Dermis microvascular lymphatic vessel endothelial cell (primary cell): ENCODE measurements around the gene ECT2. TPM values are rescaled to one million over a fixed set of nuclear protein-coding genes. Genes with fewer than 3 reads are reported as not detected.
"Not testable (repeated sequence)": the region's sequence is repeated elsewhere in the genome, so short reads cannot be mapped to it uniquely, and the experiment has no call there.

Experiments used
- DNase-seq, 2 donors: peaks; one replicate each; pipeline versions ENCODE4 v3.0.0 to v3.0.0-alpha.2; 2010; ENCODE audit warnings: low read depth in 2 of 2
- total RNA-seq: library from RNA; depleted of rRNA; stranded (reverse); fragments of >200 nt; gene quantifications from 2 replicates; pipeline ENCODE4 v1.2.1, GENCODE V29; 2014

Gene ECT2
- total RNA-seq, 1 donor from 2014 or later: 28.1 TPM

DNA sequence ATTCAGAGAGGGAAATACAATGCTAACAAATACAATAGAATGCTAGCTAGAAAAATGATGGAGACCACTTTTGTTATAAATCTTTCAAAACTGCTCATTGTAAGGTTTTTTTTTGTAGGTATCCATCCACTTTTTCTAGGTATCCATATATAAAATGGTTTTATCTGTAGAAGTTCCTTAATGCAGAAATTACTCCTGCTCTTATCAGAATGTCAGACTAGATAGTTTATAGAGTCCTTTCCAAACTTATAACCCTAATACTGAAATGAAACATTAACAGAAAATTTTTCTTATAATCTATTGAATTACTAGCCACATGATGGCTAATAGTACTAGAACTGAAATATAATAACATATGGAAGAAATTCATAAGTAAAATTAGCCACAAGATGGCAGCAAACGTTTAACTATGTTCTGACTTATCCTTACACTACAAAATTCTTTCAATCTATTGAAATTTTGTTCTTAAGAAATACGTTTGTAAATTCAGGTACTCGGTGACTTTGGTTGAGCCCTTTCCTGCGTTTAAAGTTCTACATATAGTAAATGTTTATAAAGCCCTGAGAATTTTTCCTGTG, 58.5 kb downstream of the ECT2 start:
- peak; percentile 56 to 66 for DNase-seq

DNA sequence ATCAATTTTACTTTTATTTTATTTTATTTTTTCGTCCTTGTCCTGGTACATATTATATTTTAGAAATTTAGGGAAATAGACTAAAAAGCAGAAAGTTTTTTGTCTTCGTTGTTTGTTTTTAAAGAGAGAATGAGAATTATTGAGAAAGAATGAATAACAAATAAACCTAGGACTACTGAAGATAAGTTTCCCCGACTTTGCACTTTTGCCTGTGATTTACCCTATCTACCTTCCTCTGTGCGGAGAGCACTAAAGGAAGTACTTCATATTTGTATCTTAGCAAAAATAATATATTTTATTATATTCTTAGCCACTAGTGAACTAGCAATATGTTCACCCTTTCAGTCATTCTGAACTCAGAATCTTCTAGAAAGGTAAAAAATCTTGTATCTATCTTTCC, 60.6 kb downstream of the ECT2 start:
- DNase-seq: no peak

DNA sequence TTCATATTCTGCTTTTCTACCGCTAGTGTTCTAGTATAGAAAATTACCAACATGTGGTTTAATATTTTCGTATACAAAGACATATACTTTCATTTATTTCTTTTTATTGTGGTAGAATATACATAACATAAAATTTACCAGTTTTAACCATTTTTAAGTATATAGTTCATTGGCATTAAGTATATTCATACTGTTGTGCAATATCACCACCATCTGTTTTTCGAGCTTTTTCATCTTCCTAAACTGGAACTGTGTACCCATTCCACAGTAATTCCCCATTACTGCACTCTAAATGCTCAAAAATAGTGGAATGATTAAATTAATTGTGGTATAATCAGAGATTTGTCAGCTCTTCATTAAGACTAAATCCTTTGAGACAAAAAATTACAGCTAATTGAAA, 62.9 kb downstream of the ECT2 start:
- DNase-seq: no peak

DNA sequence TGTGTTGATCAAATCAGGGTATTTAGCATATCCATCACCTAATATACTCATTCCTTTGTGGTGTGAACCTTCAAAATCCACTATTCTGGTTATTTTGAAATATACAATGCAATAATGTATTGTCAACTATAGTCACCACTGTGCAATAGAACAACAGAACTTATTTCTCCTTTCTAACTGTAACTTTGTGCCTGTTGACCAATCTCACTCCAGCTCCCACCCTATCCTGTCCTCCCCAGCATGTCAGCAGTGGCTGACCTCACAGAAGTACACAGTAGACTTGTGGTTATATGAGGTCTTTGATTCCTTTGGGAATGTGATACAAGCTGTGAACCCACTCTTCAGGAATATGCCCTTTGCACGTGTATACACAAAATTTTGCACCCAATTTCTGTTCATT, 64.2 kb downstream of the ECT2 start:
- DNase-seq: no peak

- DNase-seq: no peak
Observed at GRCh38 chr3:172815857-172816256, 65.3 kb downstream of the ECT2 start.

- no peak for DNase-seq
Observed at GRCh38 chr3:172816281-172816680, 65.8 kb downstream of the ECT2 start.

DNA sequence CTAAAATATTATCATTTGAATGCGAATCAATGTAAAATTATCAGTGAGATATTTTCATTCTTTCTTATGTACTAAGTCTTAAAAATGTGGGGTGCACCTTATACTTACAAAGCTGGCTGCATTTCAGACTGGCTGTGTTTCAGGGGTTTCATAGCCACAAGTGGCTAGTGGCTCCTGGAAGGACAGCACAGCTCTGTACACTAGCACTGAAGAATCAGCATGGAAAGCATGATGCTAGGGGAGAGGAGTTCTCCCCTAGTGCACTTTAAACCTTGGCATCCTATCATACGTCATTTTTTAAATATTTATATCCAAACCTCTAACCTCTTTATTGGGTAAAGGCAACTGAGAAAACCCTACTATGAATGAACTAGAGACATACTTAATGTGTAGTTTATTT, 66.4 kb downstream of the ECT2 start:
- DNase-seq: no peak

DNA sequence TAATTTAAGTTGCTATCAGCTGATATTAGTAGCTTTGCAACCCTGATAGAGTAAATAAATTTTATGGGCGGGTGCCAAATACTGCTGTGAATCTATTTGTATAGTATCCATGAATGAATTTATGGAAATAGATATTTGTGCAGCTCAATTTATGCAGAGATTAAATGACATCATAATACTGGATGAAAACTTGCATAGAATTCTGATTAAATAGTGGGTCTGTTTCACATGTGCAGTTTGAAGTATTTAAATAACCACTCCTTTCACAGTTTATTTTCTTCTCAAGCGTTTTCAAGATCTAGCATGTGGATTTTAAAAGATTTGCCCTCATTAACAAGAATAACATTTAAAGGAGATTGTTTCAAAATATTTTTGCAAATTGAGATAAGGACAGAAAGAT, 70.0 kb downstream of the ECT2 start:
- no peak for DNase-seq

GRCh38 chr3:172824229-172824628, 73.7 kb downstream of the ECT2 start:
- no peak for DNase-seq

DNA sequence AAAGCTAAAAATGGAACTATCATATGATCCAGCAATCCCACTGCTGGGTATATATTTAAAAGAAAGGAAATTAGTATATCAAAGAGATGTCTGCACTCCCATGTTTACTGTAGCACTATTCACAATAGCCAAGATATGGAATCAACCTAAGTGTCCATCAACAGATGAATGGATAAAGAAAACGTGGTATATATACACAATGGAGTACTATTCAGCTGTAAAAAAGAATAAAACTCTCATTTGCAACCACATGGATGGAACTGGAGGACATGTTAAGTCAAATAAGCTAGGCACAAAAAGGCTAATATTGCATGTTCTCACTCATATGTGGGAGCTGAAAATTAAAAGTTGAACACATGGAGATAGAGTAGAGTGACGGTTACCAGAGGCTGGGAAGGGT, 76.7 kb downstream of the ECT2 start:
- not testable (repeated sequence) for DNase-seq

GRCh38 chr3:172832983-172833382, 82.5 kb downstream of the ECT2 start:
- no peak for DNase-seq

DNA sequence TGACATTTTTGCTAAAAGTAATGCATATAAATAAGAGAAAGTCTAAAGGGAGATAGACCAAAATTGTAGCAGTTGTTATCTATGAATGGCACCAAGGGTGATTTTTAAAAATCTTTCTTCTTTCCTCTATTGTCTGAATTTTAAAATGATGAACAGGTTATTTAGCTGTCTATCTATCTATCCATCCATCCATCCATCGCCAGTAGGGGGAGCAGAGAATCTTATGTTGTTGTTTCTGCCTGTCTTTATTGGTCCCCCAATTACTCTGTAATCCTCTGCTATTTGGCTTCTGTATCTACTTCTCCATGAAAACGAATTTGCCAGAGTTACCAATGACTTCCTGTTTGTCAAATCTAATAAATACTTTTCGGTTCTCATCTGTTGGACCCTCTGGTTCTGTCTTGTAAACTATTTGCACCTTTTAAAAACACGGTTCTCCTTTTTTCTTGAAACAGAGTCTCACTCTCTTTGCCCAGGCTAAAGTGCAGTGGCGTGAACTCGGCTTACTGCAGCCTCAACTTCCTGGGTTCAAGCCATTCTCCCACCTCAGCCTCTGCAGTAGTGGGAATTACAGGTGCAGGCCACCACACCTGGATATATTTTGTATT, 86.0 kb downstream of the ECT2 start:
- DNase-seq: peak; percentile 61 to 75

- DNase-seq: no peak
Observed at GRCh38 chr3:172839679-172840078, 89.2 kb downstream of the ECT2 start.

- no peak for DNase-seq
Observed at GRCh38 chr3:172840463-172840862, 89.9 kb downstream of the ECT2 start.

DNA sequence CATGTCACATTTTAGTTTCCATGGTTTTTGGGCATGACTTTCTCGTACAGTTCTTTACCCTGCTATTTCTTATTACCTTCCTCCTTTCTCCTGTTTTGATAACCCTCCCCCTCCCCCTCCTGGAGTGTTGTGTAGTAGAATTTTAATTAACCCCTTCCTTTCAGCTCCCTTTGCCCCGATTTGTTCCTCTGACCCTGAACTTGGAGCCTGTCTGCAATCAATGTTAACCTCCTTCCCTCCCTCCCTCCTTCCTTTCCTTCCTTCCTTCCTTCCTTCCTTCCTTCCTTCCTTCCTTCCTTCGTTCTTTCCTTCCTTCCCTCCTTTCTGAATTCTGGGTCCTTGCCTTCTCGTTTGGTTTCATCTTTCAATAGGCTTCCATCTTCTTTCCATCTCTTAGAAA, 90.4 kb downstream of the ECT2 start:
- DNase-seq: no peak

DNA sequence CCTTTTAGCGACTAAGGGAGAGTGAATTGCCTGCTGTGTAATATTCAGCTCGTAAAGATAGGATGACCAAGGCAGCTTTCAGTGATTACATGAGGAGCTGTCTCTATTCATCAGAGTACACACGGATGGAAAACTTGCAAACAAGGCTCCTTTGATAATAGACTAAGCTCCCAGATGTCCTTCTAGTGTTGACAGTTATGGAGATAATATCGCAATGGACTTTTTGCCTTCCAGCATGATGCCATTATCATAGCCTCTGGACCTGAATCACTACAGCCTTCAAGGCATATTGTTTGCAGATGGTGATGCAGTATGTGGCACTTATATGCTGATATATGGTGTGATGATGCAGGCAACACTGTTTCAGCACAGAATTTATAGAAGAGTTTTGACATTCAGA, 93.9 kb downstream of the ECT2 start:
- no peak for DNase-seq

DNA sequence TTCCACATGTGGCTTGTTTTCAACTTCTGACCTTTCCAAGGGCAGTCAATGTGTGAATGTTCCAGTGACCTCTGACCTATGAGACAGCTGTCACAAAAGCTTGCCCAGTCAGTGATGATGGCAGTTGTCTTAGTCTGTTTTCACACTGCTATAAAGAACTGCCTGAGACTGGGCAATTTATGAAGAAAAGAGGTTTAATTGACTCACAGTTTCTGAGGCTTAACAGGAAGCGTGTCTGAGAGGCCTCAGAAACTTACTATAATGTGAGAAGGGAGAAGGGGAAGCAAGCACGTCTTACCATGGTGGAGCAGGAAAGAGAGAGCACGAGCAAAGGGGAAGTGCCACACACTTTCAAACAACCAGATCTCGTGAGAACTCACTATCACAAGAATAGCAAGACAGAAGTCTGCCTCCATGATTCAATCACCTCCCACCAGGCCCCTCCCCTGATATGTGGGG, 95.6 kb downstream of the ECT2 start:
- no peak for DNase-seq

DNA sequence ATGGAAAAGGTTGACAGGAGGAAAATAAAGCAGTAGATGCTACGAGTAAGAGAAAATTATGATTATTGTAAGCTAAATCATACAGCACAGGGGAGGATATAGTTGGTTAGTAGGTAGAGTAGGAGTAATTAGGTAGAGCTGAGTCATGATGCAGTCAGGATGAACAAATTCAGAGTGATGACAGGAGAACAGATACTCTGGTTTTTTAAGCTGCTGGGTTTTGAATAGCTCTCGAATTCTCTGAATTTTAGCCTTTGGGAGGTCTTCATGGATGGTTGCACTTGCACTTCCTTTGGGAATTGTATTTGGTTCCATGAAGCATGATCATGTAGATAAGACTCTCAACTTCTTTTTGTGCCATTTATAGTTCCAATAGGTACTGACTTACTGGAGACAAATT, 96.2 kb downstream of the ECT2 start:
- DNase-seq: no peak

- DNase-seq: no peak
Observed at GRCh38 chr3:172847292-172847691, 96.8 kb downstream of the ECT2 start.

- DNase-seq: peak in 1 of 2 donors; percentile 21
Observed at GRCh38 chr3:172848910-172849309, 98.4 kb downstream of the ECT2 start.

DNA sequence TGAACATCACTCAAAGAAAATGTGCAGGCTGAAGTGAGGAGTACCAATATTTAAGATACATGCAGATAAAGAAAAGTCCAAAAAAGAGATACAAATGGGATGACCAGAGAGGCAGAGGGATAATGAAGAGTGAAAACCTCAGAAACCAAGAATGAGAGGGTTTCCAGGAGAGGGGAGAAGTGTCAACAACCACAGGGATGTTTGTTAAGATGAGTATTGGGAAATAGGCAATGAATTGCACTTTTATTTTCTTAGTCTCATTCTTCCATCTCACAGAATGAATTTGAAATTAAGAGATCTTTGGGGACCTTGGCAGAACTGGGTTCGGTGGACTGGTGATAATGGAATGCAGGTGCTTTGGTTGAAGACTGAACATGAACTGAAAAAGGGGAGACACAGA, 102.5 kb downstream of the ECT2 start:
- no peak for DNase-seq

DNA sequence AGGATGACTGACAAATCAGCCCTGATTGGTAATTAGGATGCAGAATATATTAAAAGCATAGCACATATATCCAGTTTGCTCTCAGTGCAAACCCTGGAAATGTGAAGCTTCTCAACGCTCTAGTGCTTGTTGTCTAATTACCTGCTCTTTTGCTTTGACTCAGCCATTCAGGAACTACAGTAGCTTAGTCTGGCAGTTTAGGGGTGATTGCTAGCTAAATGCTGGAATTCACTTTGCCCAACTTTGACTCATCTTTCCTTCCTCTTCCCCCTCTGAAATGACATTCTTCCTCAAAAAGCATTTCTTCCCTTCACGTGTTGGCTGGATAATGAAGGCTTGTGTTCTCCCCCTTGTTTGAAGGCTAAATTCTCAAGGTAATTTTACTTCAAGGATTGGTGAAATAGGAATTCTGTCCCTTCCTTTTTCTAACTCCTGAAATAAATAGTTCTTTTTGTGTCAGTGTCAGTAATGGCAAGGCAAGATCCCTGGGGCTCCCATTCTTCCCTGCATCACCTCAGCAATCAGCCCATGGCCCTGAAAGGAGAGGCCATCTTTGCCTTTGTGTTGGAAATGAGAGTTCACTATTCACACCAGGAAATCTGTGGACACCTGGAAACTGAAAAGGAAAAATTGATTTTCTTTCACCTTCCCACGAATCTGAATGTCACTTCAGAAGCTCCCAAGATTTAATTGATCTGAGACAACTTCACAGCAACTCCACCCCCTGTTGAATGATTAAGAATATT, 103.6 kb downstream of the ECT2 start:
- DNase-seq: no peak

- DNase-seq: no peak
Observed at GRCh38 chr3:172855037-172855436, 104.5 kb downstream of the ECT2 start.
